ENCODE measurements around the gene GALNTL6. TPM values are rescaled to one million over a fixed set of nuclear protein-coding genes. Genes with fewer than 3 reads are reported as not detected.

Gene GALNTL6
- total and polyA plus RNA-seq, 2 of the 4 experiments (the other 2 are of a cell fraction): under 0.01 TPM; not detected in 1

DNA sequence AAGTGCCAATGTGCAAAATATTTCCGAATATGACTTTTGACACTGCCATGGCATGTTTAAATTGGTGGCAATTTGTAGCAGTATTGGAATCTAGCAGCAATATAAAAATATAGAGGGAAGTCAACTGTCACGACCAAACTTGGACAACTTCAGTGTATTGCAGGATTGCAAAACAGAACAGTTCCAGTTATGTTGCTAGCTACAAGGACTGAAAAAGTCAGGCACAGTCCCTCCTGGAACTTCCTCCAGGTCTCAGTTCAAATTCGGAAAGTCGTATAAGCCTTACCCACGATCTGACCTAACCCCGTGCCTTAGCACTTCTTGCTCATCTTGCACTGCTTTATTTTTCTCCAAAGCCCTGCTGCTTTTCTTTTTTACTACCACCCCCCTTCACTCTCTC lies 965.4 kb downstream of the GALNTL6 start:
- Histone ChIP-seq H3K56ac (ENCODE audit: extremely low read depth, insufficient read depth, low read length) (no peak overlapping the region), H4K20me1 (ENCODE audit: insufficient read depth, low read length) (no peaks in the 10 kb centered on the region), H2AK5ac (ENCODE audit: low read depth, low read length) (no peak overlapping the region), H3K9me3 (ENCODE audit: control insufficient read depth, insufficient read depth, low read length) (no peaks in the 10 kb centered on the region), H3K23ac (ENCODE audit: low read depth, low read length) (no peak overlapping the region), H3K9me1 (ENCODE audit: insufficient read depth, low read length) (no peaks in the 10 kb centered on the region), H3K27ac (ENCODE audit: insufficient read depth, low read length) (no peak overlapping the region), H3K4me1 (ENCODE audit: control insufficient read depth, insufficient read depth, low read length) (peaks cover 5% of the 10 kb centered on the region), H3K14ac (replicated peaks; ENCODE audit: low read depth, low read length) (no peak overlapping the region; the same call in 1 of the 2 replicates), H3K9ac (ENCODE audit: low read depth, low read length) (no peak overlapping the region), H3K18ac (ENCODE audit: low read depth, low read length) (peak overlapping the region; percentile 8; the same call in 1 of the 2 replicates), H4K8ac (ENCODE audit: low read depth in 2 of 2, low read length in 2 of 2) (peak overlapping the region in 1 of 2 experiments; percentile 57; a peak in 2 of 4 replicates), H3K4me3 (ENCODE audit: insufficient read depth, low read depth, low read length) (no peak overlapping the region), H2AK9ac (replicated peaks; ENCODE audit: low read depth, low read length, poor library complexity) (no peak overlapping the region), H2AFZ (replicated peaks; ENCODE audit: low read length, poor library complexity) (no peak overlapping the region), H3K36me3 (ENCODE audit: control insufficient read depth, insufficient read depth, low read length) (no peaks in the 10 kb centered on the region), H4K91ac (ENCODE audit: insufficient read depth, low read depth, low read length) (peak overlapping the region; percentile 70; the same call in 1 of the 2 replicates), H3K79me1 (ENCODE audit: low read depth in 1 of 2, low read length in 2 of 2) (no peaks in the 10 kb centered on the region), H4K5ac (ENCODE audit: low read depth, low read length) (peak overlapping the region; percentile 23; the same call in 1 of the 2 replicates), H2BK5ac (ENCODE audit: low read depth, low read length, poor library complexity, severe bottlenecking) (no peak overlapping the region), H3K4ac (ENCODE audit: low read depth, low read length) (peak overlapping the region; percentile 3; the same call in 1 of the 2 replicates), H2BK120ac (ENCODE audit: low read depth, low read length) (peak overlapping the region; percentile 45), H3K4me2 (ENCODE audit: low read depth, low read length) (no peak overlapping the region), H3K27me3 (ENCODE audit: control insufficient read depth, insufficient read depth, low read length) (no peaks in the 10 kb centered on the region), H2BK20ac (ENCODE audit: low read depth, low read length) (peak overlapping the region; percentile 46; the same call in 1 of the 2 replicates), H2BK15ac (ENCODE audit: low read depth, low read length) (0 out of 3 replicates have a peak overlapping the region, but pooled peaks have one; percentile 23)
- TF ChIP-seq FOS (IDR thresholded peaks at IDR 0.05; ENCODE audit: low read depth, low read length) (no peak), CEBPB (IDR thresholded peaks at IDR 0.05; ENCODE audit: low read depth, low read length) (no peak), RCOR1 (IDR thresholded peaks at IDR 0.05; ENCODE audit: insufficient replicate concordance, low read length) (no peak), RFX5 (IDR thresholded peaks at IDR 0.05; ENCODE audit: low read depth, low read length) (no peak), NFE2L2 (IDR thresholded peaks at IDR 0.05; ENCODE audit: low read depth, low read length) (no peak), POLR2A (IDR thresholded peaks at IDR 0.05; ENCODE audit: low read depth, low read length) (no peak), ELK1 (IDR thresholded peaks at IDR 0.05; ENCODE audit: borderline replicate concordance, low read depth, low read length) (no peak), RAD21 (IDR thresholded peaks at IDR 0.05; ENCODE audit: low read length) (no peak), MXI1 (IDR thresholded peaks at IDR 0.05; ENCODE audit: borderline replicate concordance, low read depth, low read length) (no peak), MAFK (IDR thresholded peaks at IDR 0.05; ENCODE audit: low read depth, low read length) (no peak), CHD1 (IDR thresholded peaks at IDR 0.05; ENCODE audit: low read depth, low read length) (no peak), CTCF (conservative IDR thresholded peaks at IDR 0.05; ENCODE audit: low read depth, low read length) (no peak), BHLHE40 (IDR thresholded peaks at IDR 0.05; ENCODE audit: low read depth, low read length) (no peak), MAZ (IDR thresholded peaks at IDR 0.05; ENCODE audit: borderline replicate concordance, low read depth, low read length) (no peak), SMC3 (IDR thresholded peaks at IDR 0.05; ENCODE audit: low read depth, low read length) (no peak), USF2 (IDR thresholded peaks at IDR 0.05; ENCODE audit: low read depth, low read length) (no peak)
- intact Hi-C loops (cut with micrococcal nuclease) (no loop called here), in situ Hi-C loops (cut with MboI; ENCODE audit: low sequenced_read_pairs) (no loop called here), dilution Hi-C loops (cut with HindIII; ENCODE audit: low sequenced_read_pairs, unreplicated experiment) (no loop called here)
- no peak for ATAC-seq (ENCODE audit: low read depth)
- BruUV-seq (replicated peaks): no TSS peak
- CTCF ChIA-PET: no interaction called here
- no peak for DNase-seq
- POLR2A ChIA-PET (ENCODE audit: unreplicated experiment): no interaction called here
- WGBS, 2 experiments (ENCODE audit: extremely low coverage in 2 of 2, insufficient read length in 1 of 2): 87% methylated on average over 4 of the region's 6 CpGs; no CpG with 5 or more reads in 1 of the 2 experiments
